ENCODE data around the gene SMPDL3B.
"Not testable (repeated sequence)": the region's sequence is repeated elsewhere in the genome, so short reads cannot be mapped to it uniquely, and the experiment has no call there.

Gene SMPDL3B

DNA sequence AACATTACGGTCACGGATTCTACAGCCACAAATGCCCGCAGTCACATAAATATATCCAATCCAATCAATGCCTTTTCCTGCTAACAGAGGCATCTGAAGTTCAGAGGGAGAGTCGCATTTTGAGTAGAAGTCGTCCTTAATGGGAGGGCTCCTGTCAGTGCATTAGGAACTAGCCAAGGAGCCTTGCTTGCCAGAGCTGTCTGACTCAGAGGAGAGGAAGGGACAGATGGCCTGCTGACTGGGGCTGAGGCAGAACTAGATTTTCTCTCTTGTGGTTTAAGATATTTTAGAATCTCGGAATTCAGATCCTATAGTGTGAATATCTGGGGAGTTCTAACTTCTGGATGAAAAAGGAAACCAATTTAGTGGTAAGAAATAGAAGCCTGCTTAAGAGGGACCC, 35.6 kb downstream of the SMPDL3B start:
- DNase-seq (ENCODE audit: low read depth) = no peak

DNA sequence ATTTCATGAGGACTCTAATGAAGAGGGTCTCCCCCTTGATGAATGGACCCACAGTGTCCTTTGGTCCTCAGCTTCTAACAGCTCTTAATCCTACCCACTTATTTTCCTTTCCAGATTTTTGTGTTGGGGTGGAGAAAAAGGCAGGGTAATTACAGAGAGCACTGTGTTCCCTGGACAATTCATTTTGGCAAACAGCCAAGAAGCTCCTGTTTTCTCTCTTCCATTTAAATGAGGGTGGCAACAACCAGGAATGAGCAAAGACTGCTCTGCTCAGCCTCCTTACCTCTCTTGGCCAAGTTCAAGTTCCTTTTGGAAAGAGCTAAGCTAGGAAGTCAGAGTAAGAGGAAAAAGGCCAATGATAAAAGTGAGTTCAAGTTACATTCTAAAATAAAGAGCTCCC, 36.9 kb downstream of the SMPDL3B start:
- no peak for DNase-seq (ENCODE audit: low read depth)

DNA sequence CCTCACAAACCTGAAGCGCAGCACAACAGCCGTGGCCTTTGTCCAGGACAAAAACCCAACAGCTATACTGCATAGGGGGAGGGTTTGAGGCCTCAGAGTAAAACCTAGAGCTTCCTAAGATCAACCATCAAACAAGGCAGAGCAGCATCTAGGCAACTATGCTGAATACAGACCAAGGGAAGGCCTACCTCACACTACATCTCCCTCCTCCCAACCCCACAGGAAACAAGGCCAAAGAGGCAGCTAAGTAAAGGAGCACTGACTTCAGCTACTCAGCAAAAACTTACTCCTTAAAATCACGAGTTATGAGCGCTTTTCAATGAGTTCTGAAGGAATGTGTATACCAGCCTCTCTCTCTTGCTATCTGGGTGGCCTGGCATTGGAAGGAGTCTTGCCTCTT, 37.3 kb downstream of the SMPDL3B start:
- DNase-seq (ENCODE audit: low read depth) = no peak

DNA sequence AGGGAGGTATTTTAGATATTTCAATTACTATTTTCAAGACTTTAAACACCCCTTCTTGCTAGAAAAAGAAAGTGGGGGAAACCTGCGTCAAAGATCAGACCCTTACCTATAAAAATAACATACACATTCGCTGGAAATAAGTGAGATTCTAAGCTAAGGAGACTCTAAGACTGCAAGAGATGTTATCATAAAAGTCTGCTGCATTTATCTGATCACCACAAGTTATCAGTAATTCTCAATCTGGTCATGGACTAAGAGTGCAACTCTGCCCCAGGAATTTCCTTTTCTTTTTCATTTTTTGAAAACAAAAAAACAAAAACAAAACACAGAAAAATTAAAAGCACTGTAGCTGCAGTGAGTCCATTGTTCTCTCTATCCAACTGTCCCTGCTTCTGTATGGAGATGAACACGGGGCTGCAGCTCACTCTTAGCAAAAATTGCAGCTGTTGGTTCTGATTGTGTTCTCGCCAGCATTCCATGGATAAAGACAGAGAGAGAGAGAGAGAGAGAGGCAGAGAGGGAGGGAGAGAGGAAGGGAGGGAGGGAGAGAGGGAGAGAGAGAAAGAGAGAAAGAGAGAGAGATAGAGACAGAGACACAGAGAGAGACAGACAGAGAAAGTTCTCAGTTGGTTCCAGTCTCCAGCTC, 39.1 kb downstream of the SMPDL3B start:
- DNase-seq (ENCODE audit: low read depth) = no peak

DNA sequence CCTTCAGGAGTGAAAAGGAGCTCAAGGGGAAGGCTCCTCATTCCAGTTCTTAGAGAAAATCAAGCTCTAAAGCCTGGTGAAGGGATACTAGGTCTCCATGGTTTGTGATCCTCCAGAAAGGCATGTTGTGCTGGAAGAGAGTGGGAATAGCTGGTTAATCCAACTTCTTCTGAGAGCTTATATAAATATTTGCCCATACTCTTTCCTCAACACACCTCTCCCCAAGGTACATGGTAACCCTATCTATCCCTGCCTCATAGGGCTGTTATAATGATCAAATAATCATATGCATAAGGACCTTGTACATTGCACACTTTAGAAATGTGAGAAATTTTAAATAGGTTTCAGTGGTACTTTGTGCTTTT, 39.6 kb downstream of the SMPDL3B start:
- DNase-seq (ENCODE audit: low read depth) = no peak

DNA sequence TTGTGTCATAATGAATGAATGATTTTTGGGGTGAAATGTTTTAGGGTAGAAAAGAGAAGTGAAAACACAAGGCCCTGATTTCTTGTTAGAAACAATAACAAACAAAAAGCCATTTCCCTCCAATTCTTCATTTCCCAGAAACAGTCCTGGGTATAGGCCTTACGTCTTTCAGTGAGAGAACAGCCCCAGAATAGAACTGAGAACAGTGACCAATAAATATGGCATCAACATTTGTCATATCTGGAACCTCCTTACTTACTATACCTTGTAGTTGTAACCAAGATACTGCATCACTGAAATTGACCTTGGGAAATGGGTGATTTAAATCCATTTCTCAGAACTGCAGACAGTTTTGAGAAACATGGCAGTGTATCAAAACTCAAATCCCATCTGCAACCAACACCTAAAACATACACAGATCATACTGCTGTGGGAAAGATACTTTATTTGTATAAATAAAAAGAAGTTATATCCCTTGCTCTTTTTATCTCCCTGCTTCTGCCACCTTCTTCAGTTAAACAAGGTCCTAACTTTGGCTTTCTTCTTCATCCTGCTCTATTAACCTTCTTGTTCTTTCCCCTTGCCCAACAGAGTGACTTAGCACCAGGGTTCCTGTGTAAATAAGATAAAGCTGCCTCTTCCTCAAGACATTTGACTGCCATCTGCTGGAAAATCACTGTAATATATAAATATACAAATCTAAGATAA, 44.5 kb downstream of the SMPDL3B start:
- no peak for DNase-seq (ENCODE audit: low read depth)

DNA sequence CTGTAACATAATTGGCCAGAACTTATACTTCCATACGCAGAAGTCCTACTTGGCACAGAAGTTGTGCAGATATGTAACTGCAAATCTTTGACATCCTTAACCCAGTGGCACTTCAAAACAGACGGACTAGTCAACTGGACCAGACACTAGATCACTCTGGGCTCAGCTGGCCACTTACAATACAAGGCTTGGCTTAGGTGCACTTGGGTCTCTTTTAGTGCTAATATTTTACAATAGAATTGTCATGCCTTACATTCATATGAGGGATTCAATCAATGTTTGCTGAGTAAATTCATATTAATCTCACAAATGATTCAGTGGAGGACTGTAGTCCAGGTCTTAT, 45.0 kb downstream of the SMPDL3B start:
- no peak for DNase-seq (ENCODE audit: low read depth)

DNA sequence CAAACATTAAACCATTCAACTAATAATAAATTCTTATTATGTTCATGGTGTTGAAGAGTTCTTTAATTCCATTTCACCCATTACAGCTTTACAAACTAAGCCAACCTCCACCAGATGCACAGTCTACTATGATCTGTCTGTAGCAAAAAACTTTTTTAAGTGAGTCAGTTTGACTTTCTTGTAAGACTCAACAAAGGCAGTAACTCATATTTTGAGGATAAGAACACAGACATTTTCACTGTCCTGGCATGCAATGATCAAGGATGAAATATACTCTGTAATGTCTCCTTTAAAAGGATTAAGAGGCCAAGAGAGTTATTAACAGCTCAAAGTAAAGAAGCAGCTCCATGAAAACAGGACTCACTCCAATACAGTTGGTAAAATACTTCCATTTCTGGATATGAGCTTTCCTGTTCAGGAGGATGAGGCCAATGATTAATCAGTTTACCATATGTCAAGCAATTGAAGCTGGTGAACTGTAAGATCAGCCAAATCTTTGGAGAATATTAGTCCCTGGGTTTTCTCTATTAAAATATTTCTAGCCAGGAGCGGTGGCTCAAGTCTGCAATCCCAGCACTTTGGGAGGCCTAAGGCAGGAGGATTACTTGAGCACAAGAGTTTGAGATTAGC, 45.5 kb downstream of the SMPDL3B start:
- DNase-seq (ENCODE audit: low read depth) = no peak

DNA sequence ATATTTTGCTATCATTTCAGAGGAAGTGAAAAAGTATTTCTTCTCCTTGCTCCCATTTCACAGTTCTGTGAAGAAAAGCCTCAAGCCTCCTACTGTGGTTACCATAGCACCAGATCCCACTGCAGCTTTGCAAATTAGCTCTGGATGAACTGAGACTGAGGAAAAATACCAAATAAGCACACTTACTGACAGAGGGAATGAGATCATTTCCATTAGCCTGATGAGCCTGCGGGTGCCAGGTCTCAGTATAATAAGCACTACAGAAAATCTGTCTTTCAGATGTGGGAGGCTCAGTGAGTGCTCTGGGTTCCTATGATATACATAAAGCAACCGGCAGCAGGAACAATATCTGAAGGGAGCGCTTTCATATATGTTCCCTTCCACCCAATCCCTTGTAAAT, 46.3 kb downstream of the SMPDL3B start:
- no peak for DNase-seq (ENCODE audit: low read depth)

DNA sequence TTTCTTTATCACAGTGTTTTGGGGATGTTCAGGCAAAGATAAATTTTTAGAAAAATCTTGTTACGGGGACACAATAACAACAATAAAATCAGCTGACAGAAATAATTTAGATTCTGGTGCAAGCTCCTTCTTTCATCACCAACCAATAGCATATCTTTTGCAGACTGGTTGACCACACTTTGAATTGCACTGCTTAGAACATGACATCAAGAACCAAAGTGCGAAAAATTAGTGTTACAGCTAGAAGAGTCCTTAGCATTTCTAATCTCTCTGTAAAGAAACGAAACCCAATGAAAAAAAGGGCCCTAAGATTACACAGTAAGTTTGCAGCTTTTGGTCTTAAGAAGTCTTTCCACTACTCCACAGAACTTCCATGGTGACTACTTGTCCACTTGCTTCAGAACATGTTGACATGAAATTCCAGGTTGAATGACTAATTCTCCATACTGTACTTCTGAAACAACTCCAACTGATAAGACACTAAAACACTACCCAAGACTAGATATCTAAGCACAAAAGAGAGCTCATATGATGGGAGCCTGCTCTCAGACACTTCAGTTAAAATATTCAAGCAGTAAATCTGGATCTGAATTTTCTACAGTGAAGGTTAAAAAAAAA, 56.2 kb downstream of the SMPDL3B start:
- DNase-seq (ENCODE audit: low read depth) = no peak

DNA sequence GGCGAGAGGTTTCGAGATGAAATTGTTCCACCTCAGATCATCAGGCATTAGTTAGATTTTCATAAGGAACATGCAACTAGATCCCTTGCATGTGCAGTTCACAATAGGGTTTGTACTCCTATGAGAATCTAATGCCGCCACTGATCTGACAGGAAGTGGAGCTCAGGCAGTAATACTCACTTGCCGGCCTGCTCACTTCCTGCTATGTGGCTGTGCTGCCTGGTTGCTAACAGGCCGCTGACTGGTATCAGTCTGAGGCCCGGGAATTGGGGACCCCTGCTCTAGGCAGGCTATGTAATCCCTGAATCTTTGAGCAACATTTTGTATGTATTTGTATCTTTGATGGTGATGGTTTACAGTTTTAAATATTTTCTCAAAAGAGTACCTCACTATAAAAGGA, 57.5 kb downstream of the SMPDL3B start:
- DNase-seq (ENCODE audit: low read depth) = peak; percentile 20

DNA sequence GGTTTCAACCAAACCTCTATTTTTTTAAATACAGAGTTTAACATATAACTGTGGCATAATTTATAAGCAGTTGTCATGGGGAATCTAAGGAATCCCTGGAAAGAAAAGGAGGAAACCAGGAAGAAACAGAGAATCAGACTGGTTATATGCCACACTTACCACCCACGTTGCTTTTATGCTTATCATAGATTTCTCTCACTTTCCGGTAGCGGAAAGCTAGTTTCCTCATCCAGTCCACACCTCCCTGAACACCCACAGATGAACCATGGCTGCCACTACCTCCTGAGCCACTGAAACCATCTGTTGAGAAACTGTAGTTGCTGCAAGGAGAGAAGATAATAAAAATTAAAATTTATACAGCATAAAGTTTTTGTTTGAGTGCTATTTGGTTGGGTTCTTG, 58.4 kb downstream of the SMPDL3B start:
- no peak for DNase-seq (ENCODE audit: low read depth)

DNA sequence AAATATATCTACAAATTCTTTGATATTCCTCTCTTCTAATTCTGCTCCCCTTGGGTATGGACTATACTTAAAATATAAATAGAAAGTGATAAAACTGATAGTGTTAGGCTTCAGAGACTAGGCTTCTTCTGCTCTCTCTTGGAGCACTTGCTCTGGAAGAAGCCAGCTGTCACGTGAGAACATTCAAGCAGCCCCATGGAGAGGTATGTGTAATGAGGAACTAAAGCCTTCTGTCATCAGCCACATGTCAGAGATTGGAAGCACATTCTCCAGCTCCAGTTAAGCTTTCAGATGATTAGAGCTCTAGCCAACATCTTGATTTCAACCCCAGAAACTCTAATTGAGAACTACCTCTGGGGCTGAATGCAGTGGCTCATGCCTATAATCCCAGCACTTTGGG, 59.3 kb downstream of the SMPDL3B start:
- DNase-seq (ENCODE audit: low read depth) = no peak

DNA sequence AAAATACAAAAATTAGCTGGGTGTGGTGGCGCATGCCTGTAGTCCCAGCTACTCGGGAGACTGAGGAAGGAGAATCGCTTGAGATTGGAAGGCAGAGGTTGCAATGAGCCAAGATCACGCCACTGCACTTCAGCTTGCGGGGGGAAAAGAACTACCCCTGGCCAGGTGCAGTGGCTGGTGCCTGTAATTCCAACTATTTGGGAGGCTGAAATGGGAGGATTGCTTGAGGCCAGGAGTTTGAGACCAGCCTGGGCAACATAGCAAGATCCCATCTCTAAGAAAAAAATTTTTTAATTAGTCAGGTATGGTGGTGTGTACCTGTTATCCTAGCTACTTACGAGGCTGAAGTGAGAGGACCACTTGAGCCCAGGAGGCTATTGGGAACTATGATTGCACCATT, 59.7 kb downstream of the SMPDL3B start:
- not testable (repeated sequence) for DNase-seq (ENCODE audit: low read depth)

DNA sequence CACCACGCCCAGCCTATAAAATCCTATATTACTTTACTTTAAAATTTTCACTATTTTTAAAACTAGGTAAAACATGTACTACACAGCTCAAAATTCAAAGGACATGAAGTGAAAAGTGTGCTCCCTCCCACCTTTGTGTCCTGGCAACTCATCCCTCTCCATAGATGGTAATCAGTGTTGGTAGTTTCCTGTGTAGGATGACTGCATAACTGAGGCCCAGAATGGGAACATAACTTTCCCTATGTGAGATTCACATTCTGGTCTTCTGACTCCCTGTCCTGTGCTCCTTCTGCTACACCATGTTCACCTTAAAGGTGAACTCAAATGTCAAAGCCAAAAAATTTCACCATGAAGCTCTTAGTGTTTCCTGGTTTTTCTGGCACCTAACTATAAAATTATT, 64.3 kb downstream of the SMPDL3B start:
- no peak for DNase-seq (ENCODE audit: low read depth)

DNA sequence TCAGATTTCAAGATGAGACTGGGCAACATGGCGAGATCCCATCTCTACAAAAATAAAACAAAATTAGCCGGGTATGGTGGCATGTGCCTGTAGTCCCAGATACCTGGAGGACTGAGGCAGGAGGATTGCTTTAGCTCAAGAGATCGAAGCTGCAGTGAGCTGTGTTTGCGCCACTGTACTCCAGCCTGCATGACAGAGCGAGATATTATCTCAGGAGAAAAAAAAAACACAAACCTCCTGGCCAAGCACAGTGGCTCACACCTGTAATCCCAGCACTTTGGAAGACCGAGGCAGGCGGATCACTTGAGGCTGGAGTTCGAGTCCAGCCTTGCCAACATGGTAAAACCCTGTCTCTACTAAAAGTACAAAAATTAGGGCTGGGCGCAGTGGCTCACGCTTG, 67.8 kb downstream of the SMPDL3B start:
- DNase-seq (ENCODE audit: low read depth) = no peak

DNA sequence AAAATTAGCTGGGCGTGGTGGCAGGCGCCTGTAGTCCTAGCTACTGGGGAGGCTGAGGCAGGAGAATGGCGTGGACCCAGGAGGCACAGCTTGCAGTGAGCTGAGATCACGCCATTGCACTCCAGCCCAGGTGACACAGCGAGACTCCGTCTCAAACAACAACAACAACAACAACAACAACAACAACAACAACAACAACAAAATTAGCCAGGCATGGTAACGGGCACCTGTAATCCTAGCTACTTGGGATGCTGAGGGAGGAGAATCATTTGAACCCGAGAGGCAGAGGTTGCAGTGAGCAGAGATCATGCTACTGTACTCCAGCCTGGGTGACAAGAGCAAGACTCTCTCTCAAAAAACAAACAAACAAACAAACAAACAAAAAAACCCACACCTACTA, 68.3 kb downstream of the SMPDL3B start:
- not testable (repeated sequence) for DNase-seq (ENCODE audit: low read depth)
